ENCODE measurements around the gene EGFL8. TPM values are rescaled to one million over a fixed set of nuclear protein-coding genes. Genes with fewer than 3 reads are reported as not detected.

Gene EGFL8
- total RNA-seq, 1 experiment from 2014 or later = 11.1 TPM

- DNase-seq (ENCODE audit: low read depth, low spot score) = peak; percentile 93
- no peaks in the 10 kb centered on the region for H3K27me3 ChIP-seq (ENCODE audit: control insufficient read depth, insufficient read depth, low read length)
- CTCF ChIA-PET = interaction anchor here (0.6 to 1.2 kb wide), 3 partner anchors 9 to 1463 kb away, joined by 4 to 6 read pairs (median 5); no protein-coding TSS in a partner anchor
- intact Hi-C loops (cut with micrococcal nuclease; ENCODE audit: unreplicated experiment) = no loop called here
- in situ Hi-C loops (cut with HindIII; ENCODE audit: low pct_unique_long_range_greater_than_20kb, low sequenced_read_pairs) = no loop called here
- peak; percentile 83; the same call in 1 of the 2 replicates for TF ChIP-seq SIN3A (IDR thresholded peaks at IDR 0.05; ENCODE audit: borderline replicate concordance, insufficient read depth, low read depth, low read length)
- TF ChIP-seq POLR2AphosphoS5 (IDR thresholded peaks at IDR 0.05; ENCODE audit: low read depth, low read length) = 0 out of 2 replicates have a peak, but pooled peaks have one; percentile 35
- TF ChIP-seq REST (IDR thresholded peaks at IDR 0.05; ENCODE audit: insufficient read depth in 1 of 2, low read depth in 2 of 2, low read length in 1 of 2) = no peak
- POLR2A ChIA-PET = interaction anchor here (0.6 kb wide), 1 partner anchor 30 kb away, joined by 7 read pairs; no protein-coding TSS in a partner anchor
- peak; percentile 95 for ATAC-seq
- peaks cover 23% of the 10 kb centered on the region for H3K4me1 ChIP-seq (ENCODE audit: control insufficient read depth, insufficient read depth, low read length)
- peak within 1 kb of the TSS; percentile 96 for H3K27ac ChIP-seq (ENCODE audit: low read length)
- TSS peak; percentile 64 for BruUV-seq (replicated peaks)
- no peaks in the 10 kb centered on the region for H3K9me3 ChIP-seq (ENCODE audit: control insufficient read depth, insufficient read depth, low read depth, low read length)
- peak within 1 kb of the TSS; percentile 92 to 100 for H3K4me3 ChIP-seq (ENCODE audit: low read depth in 2 of 2, low read length in 2 of 2)
- no peaks in the 10 kb centered on the region; the same call in 1 of the 2 replicates for H3K36me3 ChIP-seq (ENCODE audit: control insufficient read depth, insufficient read depth, low read length)
Observed at GRCh38 chr6:32127717-32128592, 36.4 kb upstream of the EGFL8 start, which contains the start of gene ATF6B. ATF6B (minus strand) TSS chr6:32128246; CDS start chr6:32128207, 39 bp downstream.

GRCh38 chr6:32128751-32129296, 35.6 kb upstream of the EGFL8 start:
- Histone ChIP-seq H3K4me3 (ENCODE audit: low read depth in 2 of 2, low read length in 2 of 2) (peak overlapping the region; percentile 78 to 92), H3K27ac (ENCODE audit: low read length) (peak overlapping the region; percentile 92), H3K36me3 (ENCODE audit: control insufficient read depth, insufficient read depth, low read length) (no peaks in the 10 kb centered on the region; the same call in 1 of the 2 replicates), H3K4me1 (ENCODE audit: control insufficient read depth, insufficient read depth, low read length) (peaks cover 23% of the 10 kb centered on the region), H3K9me3 (ENCODE audit: control insufficient read depth, insufficient read depth, low read depth, low read length) (no peaks in the 10 kb centered on the region), H3K27me3 (ENCODE audit: control insufficient read depth, insufficient read depth, low read length) (no peaks in the 10 kb centered on the region)
- POLR2A ChIA-PET = interaction anchor here (0.5 to 0.6 kb wide), 2 partner anchors 24 to 69 kb away, joined by 3 to 5 read pairs; no protein-coding TSS in a partner anchor
- DNase-seq (ENCODE audit: low read depth, low spot score) (no peak), ATAC-seq (no peak)
- CTCF ChIA-PET = interaction anchor here (1.2 kb wide), 1 partner anchor 10 kb away, joined by 4 read pairs; no protein-coding TSS in a partner anchor
- in situ Hi-C loops (cut with HindIII; ENCODE audit: low pct_unique_long_range_greater_than_20kb, low sequenced_read_pairs) (no loop called here), intact Hi-C loops (cut with micrococcal nuclease; ENCODE audit: unreplicated experiment) (no loop called here)
- TF ChIP-seq REST (IDR thresholded peaks at IDR 0.05; ENCODE audit: insufficient read depth in 1 of 2, low read depth in 2 of 2, low read length in 1 of 2) = no peak
- TF ChIP-seq SIN3A (IDR thresholded peaks at IDR 0.05; ENCODE audit: borderline replicate concordance, insufficient read depth, low read depth, low read length) = no peak
- TF ChIP-seq POLR2AphosphoS5 (IDR thresholded peaks at IDR 0.05; ENCODE audit: low read depth, low read length) = no peak
- no peak for TF ChIP-seq CTCF (IDR thresholded peaks at IDR 0.05)
- no peak for TF ChIP-seq TCF7L2 (IDR thresholded peaks at IDR 0.05; ENCODE audit: low read depth, low read length)
- BruUV-seq (replicated peaks) = no TSS peak
